ENCODE data around the gene PTPN14. TPM values are rescaled to one million over a fixed set of nuclear protein-coding genes. Genes with fewer than 3 reads are reported as not detected.

Gene PTPN14
- total RNA-seq, 5 donors from 2014 or later (not counting 1 experiment from before 2014, with no cell fraction given), result 0.02 to 0.36 (median 0.29) TPM

DNA sequence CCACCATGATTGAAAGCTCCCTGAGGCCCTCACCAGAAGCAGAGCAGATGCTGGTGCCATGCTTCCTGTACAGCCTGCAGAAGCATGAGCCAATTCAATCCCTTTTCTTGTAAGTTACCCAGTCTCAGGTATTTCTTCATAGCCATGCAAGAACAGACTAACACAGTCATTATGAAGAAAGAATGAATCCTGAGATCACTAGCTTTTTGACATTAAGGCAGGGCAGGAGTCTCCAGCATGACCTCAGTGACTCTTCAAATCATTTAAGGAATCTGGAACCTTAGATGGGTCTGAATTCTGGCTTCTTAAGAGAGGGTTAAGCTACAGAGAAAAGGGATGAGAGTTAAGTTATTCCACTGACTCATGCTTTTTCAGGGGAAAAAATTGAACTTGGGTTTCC lies 79.0 kb downstream of the PTPN14 start:
- Histone ChIP-seq H3K4me3 (ENCODE audit: control insufficient read depth in 1 of 2, extremely low read depth in 1 of 2, low read length in 1 of 2) (no peak overlapping the region), H3K9me3 (no peaks in the 10 kb centered on the region), H3K36me3 (ENCODE audit: control insufficient read depth in 2 of 2, extremely low read depth in 1 of 2, insufficient read depth in 1 of 2, low read length in 1 of 2) (no peaks in the 10 kb centered on the region), H3K27me3 (replicated peaks in 1 of 2; ENCODE audit: control insufficient read depth in 2 of 2, extremely low read depth in 1 of 2, insufficient read depth in 2 of 2, low read length in 1 of 2) (peaks cover 0 to 5% of the 10 kb centered on the region in 2 experiments), H3K4me1 (ENCODE audit: control insufficient read depth in 1 of 2, extremely low read depth in 1 of 2, insufficient read depth in 2 of 2, low read length in 2 of 2) (no peaks in the 10 kb centered on the region), H3K27ac (ENCODE audit: low read length) (no peak overlapping the region)
- ChIA-PET CTCF (interaction anchor here in 1 of 2 donors (0.5 to 0.6 kb wide), 2 partner anchors 131 to 370 kb away, joined by 3 read pairs; no protein-coding TSS in a partner anchor), POLR2A (no interaction called here)
- H3K36me3 Mint-ChIP-seq, result no peaks in the 10 kb centered on the region
- no peak for DNase-seq
- H3K9me3 Mint-ChIP-seq, result no peaks in the 10 kb centered on the region
- no peak overlapping the region for H3K4me3 Mint-ChIP-seq
- H3K27ac Mint-ChIP-seq, result no peak overlapping the region
- no peak for ATAC-seq (replicated peaks in 1 of 4)
- no peaks in the 10 kb centered on the region for H3K4me1 Mint-ChIP-seq
- peaks cover 11 to 34% of the 10 kb centered on the region in 2 donors for H3K27me3 Mint-ChIP-seq

DNA sequence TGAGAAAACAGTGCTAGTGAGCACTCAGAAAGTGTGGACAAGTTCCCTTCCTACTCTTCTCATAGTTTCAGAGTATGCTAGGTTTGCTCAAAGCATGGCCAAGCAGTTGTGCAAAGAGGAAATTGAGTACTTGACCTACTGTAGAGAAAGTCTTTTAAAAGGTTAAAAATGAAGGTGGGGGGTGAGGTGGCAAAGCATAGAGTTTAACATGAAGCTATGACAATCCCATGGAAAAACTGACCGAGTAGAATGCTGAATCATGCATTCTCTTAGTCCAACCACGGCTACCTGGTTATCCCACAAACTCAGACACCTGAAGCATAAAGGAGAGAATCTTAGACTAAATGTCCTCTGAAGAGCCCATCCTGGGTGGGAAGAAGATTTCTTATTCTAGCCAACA lies 79.9 kb downstream of the PTPN14 start:
- ChIA-PET POLR2A (no interaction called here), CTCF (interaction anchor here in 1 of 2 donors (0.6 kb wide), 1 partner anchor 127 kb away, joined by 3 read pairs; no protein-coding TSS in a partner anchor)
- ATAC-seq (replicated peaks in 1 of 4) (no peak), DNase-seq (no peak)
- Histone ChIP-seq H3K4me3 (ENCODE audit: control insufficient read depth in 1 of 2, extremely low read depth in 1 of 2, low read length in 1 of 2) (no peak overlapping the region), H3K4me1 (ENCODE audit: control insufficient read depth in 1 of 2, extremely low read depth in 1 of 2, insufficient read depth in 2 of 2, low read length in 2 of 2) (no peaks in the 10 kb centered on the region), H3K36me3 (ENCODE audit: control insufficient read depth in 2 of 2, extremely low read depth in 1 of 2, insufficient read depth in 1 of 2, low read length in 1 of 2) (no peaks in the 10 kb centered on the region), H3K27ac (ENCODE audit: low read length) (no peak overlapping the region), H3K9me3 (no peaks in the 10 kb centered on the region), H3K27me3 (replicated peaks in 1 of 2; ENCODE audit: control insufficient read depth in 2 of 2, extremely low read depth in 1 of 2, insufficient read depth in 2 of 2, low read length in 1 of 2) (peaks cover 0 to 4% of the 10 kb centered on the region in 2 experiments)
- H3K27ac Mint-ChIP-seq, result no peak overlapping the region
- no CpG with 5 or more reads among the region's 2 CpGs for WGBS (ENCODE audit: insufficient coverage)
- no peak overlapping the region for H3K4me3 Mint-ChIP-seq
- no peaks in the 10 kb centered on the region for H3K9me3 Mint-ChIP-seq
- H3K36me3 Mint-ChIP-seq, result no peaks in the 10 kb centered on the region
- no peaks in the 10 kb centered on the region for H3K4me1 Mint-ChIP-seq
- H3K27me3 Mint-ChIP-seq, result peaks cover 10 to 32% of the 10 kb centered on the region in 2 donors

DNA sequence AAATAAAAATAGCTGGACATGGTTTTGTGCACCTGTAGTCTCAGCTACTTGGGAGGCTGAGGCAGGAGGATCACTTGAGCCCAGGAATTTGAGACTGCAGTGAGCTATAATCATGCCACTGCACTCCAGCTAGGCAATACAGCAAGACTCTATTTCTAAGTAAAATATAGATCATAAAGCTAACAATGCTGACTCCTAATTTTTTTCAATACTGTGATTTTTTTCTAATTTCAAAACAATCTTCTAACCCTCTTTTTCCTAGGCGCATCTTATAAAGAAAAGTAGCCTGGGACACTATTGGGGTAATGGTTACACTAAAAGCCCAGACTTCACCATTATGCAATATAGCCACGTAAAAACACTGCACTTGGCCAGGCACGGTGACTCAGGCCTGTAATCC lies 81.3 kb downstream of the PTPN14 start:
- H3K9me3 Mint-ChIP-seq, result no peaks in the 10 kb centered on the region
- no peak overlapping the region for H3K4me3 Mint-ChIP-seq
- ChIA-PET POLR2A (no interaction called here), CTCF (interaction anchor here in 1 of 2 donors (0.7 kb wide), 1 partner anchor 157 kb away, joined by 4 read pairs; no protein-coding TSS in a partner anchor)
- Histone ChIP-seq H3K4me3 (ENCODE audit: control insufficient read depth in 1 of 2, extremely low read depth in 1 of 2, low read length in 1 of 2) (no peak overlapping the region), H3K9me3 (no peaks in the 10 kb centered on the region), H3K27me3 (replicated peaks in 1 of 2; ENCODE audit: control insufficient read depth in 2 of 2, extremely low read depth in 1 of 2, insufficient read depth in 2 of 2, low read length in 1 of 2) (peaks cover 0 to 3% of the 10 kb centered on the region in 2 experiments), H3K4me1 (ENCODE audit: control insufficient read depth in 1 of 2, extremely low read depth in 1 of 2, insufficient read depth in 2 of 2, low read length in 2 of 2) (no peaks in the 10 kb centered on the region), H3K27ac (ENCODE audit: low read length) (no peak overlapping the region), H3K36me3 (ENCODE audit: control insufficient read depth in 2 of 2, extremely low read depth in 1 of 2, insufficient read depth in 1 of 2, low read length in 1 of 2) (no peaks in the 10 kb centered on the region)
- no peak overlapping the region for H3K27ac Mint-ChIP-seq
- no peaks in the 10 kb centered on the region for H3K36me3 Mint-ChIP-seq
- WGBS (ENCODE audit: insufficient coverage), result no CpG with 5 or more reads among the region's 3 CpGs
- H3K27me3 Mint-ChIP-seq, result peaks cover 4 to 22% of the 10 kb centered on the region in 2 donors
- no peaks in the 10 kb centered on the region for H3K4me1 Mint-ChIP-seq
- DNase-seq, result no peak
- no peak for ATAC-seq (replicated peaks in 1 of 4)

DNA sequence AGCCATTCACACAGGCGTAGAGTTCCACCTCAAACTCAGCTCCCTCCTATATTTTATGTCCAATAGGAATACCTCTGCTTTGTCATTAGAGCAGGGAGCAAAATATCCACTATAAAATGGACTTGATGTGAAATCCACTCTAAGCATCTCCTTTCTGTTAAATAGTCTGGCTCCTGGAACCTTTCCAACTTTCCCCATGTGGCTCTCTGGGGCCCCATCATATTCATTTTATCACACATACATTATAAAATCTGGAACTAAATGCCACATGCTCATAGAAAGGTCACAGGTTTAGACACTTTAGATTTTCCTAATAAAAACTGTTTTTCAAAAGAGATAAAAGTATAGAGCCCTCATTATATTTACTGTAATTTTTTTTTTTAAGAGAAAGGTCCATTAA lies 82.1 kb downstream of the PTPN14 start:
- Mint-ChIP-seq H3K36me3 (no peaks in the 10 kb centered on the region), H3K4me3 (no peak overlapping the region), H3K27ac (no peak overlapping the region), H3K9me3 (no peaks in the 10 kb centered on the region), H3K27me3 (peaks cover 4 to 19% of the 10 kb centered on the region in 2 donors), H3K4me1 (no peaks in the 10 kb centered on the region)
- Histone ChIP-seq H3K4me1 (ENCODE audit: control insufficient read depth in 1 of 2, extremely low read depth in 1 of 2, insufficient read depth in 2 of 2, low read length in 2 of 2) (no peaks in the 10 kb centered on the region), H3K27me3 (replicated peaks in 1 of 2; ENCODE audit: control insufficient read depth in 2 of 2, extremely low read depth in 1 of 2, insufficient read depth in 2 of 2, low read length in 1 of 2) (peaks cover 0 to 3% of the 10 kb centered on the region in 2 experiments), H3K36me3 (ENCODE audit: control insufficient read depth in 2 of 2, extremely low read depth in 1 of 2, insufficient read depth in 1 of 2, low read length in 1 of 2) (no peaks in the 10 kb centered on the region), H3K9me3 (no peaks in the 10 kb centered on the region), H3K27ac (ENCODE audit: low read length) (no peak overlapping the region), H3K4me3 (ENCODE audit: control insufficient read depth in 1 of 2, extremely low read depth in 1 of 2, low read length in 1 of 2) (no peak overlapping the region)
- CTCF ChIA-PET, result no interaction called here
- no peak for ATAC-seq (replicated peaks in 1 of 4)
- WGBS (ENCODE audit: insufficient coverage), result 86% methylated on average over 1 of the region's 1 CpG
- no peak for DNase-seq
- POLR2A ChIA-PET, result interaction anchor here in 1 of 2 donors (0.6 kb wide), 1 partner anchor 13 kb away, joined by 4 read pairs; no protein-coding TSS in a partner anchor

DNA sequence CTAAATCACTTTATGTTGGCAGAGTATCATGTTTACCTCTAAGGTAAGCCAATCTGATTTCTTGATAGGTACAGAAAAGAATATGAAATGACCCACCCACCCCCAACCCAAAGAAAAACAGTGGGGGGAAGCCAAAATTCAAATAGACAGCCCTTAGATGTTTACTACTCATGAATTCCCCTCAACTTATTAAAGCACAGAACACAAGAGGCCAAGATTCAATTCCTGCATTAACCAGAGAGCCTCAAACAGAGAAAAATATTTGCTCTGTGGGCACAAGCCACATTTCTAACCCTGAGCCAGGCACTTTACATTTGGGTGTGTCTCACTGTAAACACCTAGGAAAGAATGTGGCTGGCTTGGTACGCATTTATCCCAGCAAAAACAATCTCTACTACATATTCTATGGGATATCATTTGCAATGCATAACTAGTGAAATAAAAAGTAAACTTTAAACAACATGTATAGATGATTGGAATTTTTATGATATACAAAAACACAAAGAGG lies 84.3 kb downstream of the PTPN14 start:
- no peaks in the 10 kb centered on the region for H3K4me1 Mint-ChIP-seq
- no peak overlapping the region for H3K4me3 ChIP-seq (ENCODE audit: control insufficient read depth in 1 of 2, extremely low read depth in 1 of 2, low read length in 1 of 2)
- no peaks in the 10 kb centered on the region for H3K9me3 ChIP-seq
- ChIA-PET CTCF (interaction anchor here in 1 of 2 donors (0.6 kb wide), 1 partner anchor 45 kb away, joined by 3 read pairs; no protein-coding TSS in a partner anchor), POLR2A (no interaction called here)
- H3K9me3 Mint-ChIP-seq, result no peaks in the 10 kb centered on the region
- no peaks in the 10 kb centered on the region for H3K36me3 ChIP-seq (ENCODE audit: control insufficient read depth in 2 of 2, extremely low read depth in 1 of 2, insufficient read depth in 1 of 2, low read length in 1 of 2)
- peaks cover 0 to 3% of the 10 kb centered on the region in 2 experiments for H3K27me3 ChIP-seq (replicated peaks in 1 of 2; ENCODE audit: control insufficient read depth in 2 of 2, extremely low read depth in 1 of 2, insufficient read depth in 2 of 2, low read length in 1 of 2)
- WGBS (ENCODE audit: insufficient coverage), result no CpG with 5 or more reads among the region's 1 CpG
- H3K4me3 Mint-ChIP-seq, result no peak overlapping the region
- no peak for DNase-seq
- no peaks in the 10 kb centered on the region for H3K36me3 Mint-ChIP-seq
- H3K27me3 Mint-ChIP-seq, result peaks cover under 1 to 10% of the 10 kb centered on the region in 2 donors
- no peak for ATAC-seq (replicated peaks in 1 of 4)
- H3K27ac Mint-ChIP-seq, result no peak overlapping the region
- H3K27ac ChIP-seq (ENCODE audit: low read length), result no peak overlapping the region
- H3K4me1 ChIP-seq (ENCODE audit: control insufficient read depth in 1 of 2, extremely low read depth in 1 of 2, insufficient read depth in 2 of 2, low read length in 2 of 2), result no peaks in the 10 kb centered on the region

GRCh38 chr1:214466403-214467077 lies 84.9 kb downstream of the PTPN14 start:
- Histone ChIP-seq H3K27ac (ENCODE audit: low read length) (no peak overlapping the region), H3K4me1 (ENCODE audit: control insufficient read depth in 1 of 2, extremely low read depth in 1 of 2, insufficient read depth in 2 of 2, low read length in 2 of 2) (no peaks in the 10 kb centered on the region), H3K9me3 (no peaks in the 10 kb centered on the region), H3K27me3 (replicated peaks in 1 of 2; ENCODE audit: control insufficient read depth in 2 of 2, extremely low read depth in 1 of 2, insufficient read depth in 2 of 2, low read length in 1 of 2) (peaks cover 0 to 3% of the 10 kb centered on the region in 2 experiments), H3K36me3 (ENCODE audit: control insufficient read depth in 2 of 2, extremely low read depth in 1 of 2, insufficient read depth in 1 of 2, low read length in 1 of 2) (no peaks in the 10 kb centered on the region), H3K4me3 (ENCODE audit: control insufficient read depth in 1 of 2, extremely low read depth in 1 of 2, low read length in 1 of 2) (no peak overlapping the region)
- no peak overlapping the region for H3K4me3 Mint-ChIP-seq
- no CpG with 5 or more reads among the region's 3 CpGs for WGBS (ENCODE audit: insufficient coverage)
- H3K27ac Mint-ChIP-seq, result no peak overlapping the region
- DNase-seq, result no peak
- peaks cover 0 to 10% of the 10 kb centered on the region in 2 donors for H3K27me3 Mint-ChIP-seq
- CTCF ChIA-PET, result no interaction called here
- H3K9me3 Mint-ChIP-seq, result no peaks in the 10 kb centered on the region
- POLR2A ChIA-PET, result no interaction called here
- no peaks in the 10 kb centered on the region for H3K4me1 Mint-ChIP-seq
- no peak for ATAC-seq (replicated peaks in 1 of 4)
- no peaks in the 10 kb centered on the region for H3K36me3 Mint-ChIP-seq
